ENCODE data around the gene DNAH3. TPM values are rescaled to one million over a fixed set of nuclear protein-coding genes. Genes with fewer than 3 reads are reported as not detected.
"Not testable (repeated sequence)": the region's sequence is repeated elsewhere in the genome, so short reads cannot be mapped to it uniquely, and the experiment has no call there.

Gene DNAH3
- total RNA-seq, 1 experiment from 2014 or later: not detected

DNA sequence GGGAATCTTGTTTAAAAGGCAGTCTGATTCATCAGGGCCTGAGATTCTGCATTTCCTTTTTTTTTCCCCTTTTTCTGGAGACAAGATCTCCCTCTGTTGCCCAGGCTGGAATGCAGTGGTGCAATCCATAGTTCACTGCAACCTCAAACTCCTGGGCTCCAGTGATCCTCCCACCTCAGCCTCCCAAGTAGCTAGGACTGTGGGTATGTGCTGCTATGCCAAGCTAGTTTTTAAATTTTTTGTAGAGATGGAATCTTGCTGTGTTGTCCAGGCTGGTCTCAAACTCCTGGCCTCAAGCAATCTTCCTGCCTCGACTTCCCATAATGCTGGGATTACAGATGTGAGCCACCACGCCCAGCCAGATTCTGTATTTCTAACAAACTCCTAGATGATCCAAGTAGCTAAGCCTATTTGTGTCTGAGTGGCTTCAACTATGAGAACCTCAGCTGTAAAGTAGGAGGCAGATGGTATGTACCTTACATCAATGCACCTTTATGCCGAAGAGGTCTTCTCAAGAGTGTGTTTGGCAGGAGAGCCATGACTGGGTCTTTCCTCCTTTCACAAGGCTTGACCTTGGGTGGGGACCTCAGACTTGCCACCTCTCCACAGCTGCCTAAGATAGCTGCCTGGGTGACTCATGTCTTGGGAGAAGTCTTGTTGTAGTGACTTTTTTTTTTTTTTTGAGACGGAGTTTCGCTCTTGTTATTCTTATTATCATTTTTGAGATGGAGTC lies 18.8 kb upstream of the DNAH3 start:
- DNase-seq (ENCODE audit: low spot score): no peak
- in situ Hi-C loops (cut with HindIII; ENCODE audit: low sequenced_read_pairs): no loop called here

DNA sequence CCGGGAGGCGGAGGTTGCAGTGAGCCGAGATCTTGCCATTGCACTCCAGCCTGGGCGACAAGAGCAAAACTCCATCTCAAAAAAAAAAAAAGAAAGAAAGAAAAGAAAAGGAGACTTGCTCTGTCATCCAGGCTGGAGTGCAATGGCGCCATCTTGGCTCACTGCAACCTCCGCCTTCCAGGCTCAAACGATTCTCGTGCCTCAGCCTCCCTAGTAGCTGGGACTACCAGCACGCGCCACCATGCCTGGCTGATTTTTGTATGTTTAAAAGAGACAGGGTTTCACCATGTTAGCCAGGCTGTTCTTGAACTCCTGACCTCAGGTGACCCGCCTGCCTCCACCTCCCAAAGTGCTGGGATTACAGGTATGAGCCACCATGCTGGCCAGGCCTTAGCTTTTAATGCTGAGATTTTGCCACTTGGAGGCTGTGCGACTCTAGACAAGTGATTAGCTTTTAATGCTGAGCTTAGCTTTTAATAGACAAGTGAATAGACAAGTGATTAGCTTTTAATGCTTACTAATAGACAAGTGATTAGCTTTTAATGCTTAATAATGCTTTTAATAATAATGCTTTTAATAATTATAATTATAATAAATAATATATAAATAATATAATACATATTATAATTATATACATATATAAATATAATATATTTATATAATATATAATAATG lies 17.4 kb upstream of the DNAH3 start:
- in situ Hi-C loops (cut with HindIII; ENCODE audit: low sequenced_read_pairs): no loop called here
- no peak for DNase-seq (ENCODE audit: low spot score)

DNA sequence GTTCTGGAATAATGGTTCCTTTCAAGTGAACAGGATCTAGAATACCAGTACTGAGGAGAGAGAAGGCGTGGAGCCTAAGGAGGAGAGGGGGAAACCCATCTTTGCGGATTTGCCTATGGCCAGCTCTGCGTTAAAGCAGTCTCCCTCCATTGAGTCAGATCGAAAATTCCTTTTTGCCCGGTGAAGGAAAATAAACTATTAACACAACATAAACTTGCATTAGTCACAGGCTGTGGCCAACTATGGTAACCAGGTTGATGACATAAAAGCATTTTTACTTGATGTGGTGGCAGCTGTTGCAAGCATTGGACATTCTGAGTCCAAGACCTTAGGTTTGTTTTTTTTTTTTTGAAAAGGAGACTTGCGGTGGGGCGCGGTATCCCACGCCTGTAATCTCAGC lies 16.7 kb upstream of the DNAH3 start:
- in situ Hi-C loops (cut with HindIII; ENCODE audit: low sequenced_read_pairs): no loop called here
- no peak for DNase-seq (ENCODE audit: low spot score)

DNA sequence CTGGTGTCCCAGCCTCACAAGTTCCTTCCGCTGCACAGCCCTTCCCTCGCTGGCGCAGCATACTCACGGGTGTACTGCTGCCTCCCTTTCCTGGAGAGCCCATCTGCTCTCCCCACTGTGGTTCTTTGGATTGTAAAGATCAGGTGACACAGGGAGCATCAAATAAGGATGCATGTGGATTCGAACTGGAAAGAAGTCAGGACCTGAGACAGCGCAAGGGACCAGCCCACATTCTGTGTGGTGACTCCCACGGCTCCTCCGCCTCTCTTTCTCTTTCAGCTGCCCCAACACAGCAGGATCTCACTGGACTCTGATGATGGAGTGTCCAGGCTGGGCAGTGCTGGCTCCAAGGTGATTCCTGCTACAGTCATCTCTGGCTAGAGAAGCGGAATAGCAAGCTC lies 15.9 kb upstream of the DNAH3 start:
- in situ Hi-C loops (cut with HindIII; ENCODE audit: low sequenced_read_pairs): no loop called here
- DNase-seq (ENCODE audit: low spot score): peak; percentile 96

DNA sequence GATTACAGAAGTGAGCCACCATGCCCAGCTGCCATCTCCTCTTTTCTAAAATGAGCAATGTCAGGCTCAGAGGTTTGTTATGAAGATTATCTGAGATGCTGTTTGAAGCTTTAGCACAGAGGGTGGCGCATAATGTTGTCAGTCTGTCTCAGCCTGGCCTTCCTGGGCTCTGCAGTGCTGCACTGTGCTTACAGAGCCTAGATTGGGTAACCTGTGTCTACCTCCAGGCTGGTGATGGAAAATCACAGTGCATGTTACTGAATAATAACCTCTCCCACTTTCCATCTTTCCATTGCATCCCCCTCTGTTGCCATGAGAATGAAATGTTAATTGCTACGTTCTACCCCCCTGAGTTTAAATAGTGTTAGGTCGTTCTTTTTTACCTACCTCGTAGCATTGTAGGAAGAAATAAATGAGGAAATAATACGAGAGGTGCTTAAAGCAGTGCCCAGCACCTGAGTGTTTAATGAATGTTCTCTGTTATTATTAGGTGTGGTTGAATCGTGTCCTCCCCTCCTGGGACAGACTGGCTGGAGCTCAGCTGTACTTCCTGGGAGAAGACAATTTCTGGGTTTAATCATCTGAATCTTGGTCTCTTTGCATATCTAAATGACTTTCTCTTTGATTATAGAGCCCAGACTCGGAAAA lies 14.0 kb upstream of the DNAH3 start:
- no peak for DNase-seq (ENCODE audit: low spot score)
- in situ Hi-C loops (cut with HindIII; ENCODE audit: low sequenced_read_pairs): no loop called here

DNA sequence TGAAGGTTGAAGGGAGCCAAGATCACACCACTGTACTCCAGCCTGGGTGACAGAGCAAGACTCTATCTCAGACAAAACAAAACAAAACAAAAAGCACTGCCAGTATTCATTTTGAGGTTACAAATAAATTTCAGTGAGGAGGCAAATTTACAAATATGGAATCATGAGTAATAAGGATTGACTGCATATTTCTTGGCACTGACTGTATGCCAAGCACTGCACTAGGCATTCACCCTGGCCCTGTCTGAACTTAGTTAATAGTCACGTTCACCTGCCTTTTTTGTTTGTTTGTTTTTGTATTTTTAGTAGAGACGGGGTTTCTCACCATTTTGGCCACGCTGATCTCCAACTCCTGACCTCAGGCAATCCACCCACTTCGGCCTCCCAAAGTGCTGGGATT lies 12.9 kb upstream of the DNAH3 start:
- DNase-seq (ENCODE audit: low spot score): no peak
- in situ Hi-C loops (cut with HindIII; ENCODE audit: low sequenced_read_pairs): no loop called here

DNA sequence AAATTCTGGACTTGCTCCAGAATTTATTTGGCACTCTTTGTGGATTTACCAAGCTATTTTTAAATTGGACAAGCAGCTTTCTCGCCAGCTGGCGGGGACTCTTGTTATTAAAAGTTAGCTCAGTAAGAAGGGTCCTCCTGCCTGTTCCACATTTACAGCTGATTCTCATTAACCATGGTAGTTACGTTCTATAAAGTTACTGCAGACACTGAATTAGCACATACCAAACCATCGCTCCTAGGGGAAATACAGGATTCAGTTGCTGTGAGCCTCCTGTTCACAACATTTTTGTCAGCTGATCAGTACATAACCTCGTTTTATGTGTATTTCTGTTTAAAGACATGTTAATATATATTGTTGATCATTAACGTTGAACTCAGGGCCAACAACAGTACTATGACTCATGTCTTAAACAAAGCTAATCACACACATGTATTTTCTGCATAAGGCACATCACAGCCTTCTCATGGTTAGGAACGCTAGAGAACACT lies 12.1 kb upstream of the DNAH3 start:
- peak; percentile 92 for DNase-seq (ENCODE audit: low spot score)
- in situ Hi-C loops (cut with HindIII; ENCODE audit: low sequenced_read_pairs): no loop called here

DNA sequence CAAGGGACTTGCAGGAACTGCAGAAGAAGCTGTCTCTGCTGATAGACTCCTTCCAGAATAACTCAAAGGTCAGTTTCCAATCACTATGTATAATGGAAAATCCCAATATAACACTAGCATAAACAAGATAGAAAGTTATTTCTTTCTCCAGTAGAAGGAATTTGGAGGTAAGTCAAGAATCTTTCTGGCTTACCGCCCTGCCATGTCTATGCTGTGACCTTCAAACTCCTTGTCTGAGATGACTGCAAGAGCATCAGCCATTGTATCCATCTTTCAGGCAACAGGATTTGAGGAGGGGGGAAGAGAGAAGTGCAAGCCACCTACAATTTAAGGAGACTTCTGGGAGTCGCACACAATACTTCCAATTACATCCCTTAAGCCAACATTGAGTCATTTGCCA lies 10.6 kb upstream of the DNAH3 start:
- in situ Hi-C loops (cut with HindIII; ENCODE audit: low sequenced_read_pairs): no loop called here
- peak; percentile 57 for DNase-seq (ENCODE audit: low spot score)

DNA sequence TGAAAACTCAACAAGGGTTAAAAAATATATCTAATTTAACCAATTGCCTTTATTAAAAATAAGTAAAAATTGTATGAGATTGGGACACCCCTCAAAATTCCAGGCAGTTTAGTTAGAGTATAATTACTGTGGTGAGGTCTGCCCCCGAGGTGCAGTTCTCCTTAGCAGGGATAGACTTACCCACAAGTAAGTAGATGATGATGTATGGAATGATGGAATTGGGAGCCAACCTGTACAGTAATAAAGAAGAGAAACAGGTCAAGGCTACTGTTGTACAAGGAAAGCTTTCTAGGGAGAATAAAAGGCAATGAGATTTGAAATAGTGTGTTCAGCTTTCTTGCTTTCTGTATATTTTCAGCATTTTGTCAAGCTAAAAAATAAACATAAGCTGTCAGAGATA lies 9.6 kb upstream of the DNAH3 start:
- in situ Hi-C loops (cut with HindIII; ENCODE audit: low sequenced_read_pairs): no loop called here

DNA sequence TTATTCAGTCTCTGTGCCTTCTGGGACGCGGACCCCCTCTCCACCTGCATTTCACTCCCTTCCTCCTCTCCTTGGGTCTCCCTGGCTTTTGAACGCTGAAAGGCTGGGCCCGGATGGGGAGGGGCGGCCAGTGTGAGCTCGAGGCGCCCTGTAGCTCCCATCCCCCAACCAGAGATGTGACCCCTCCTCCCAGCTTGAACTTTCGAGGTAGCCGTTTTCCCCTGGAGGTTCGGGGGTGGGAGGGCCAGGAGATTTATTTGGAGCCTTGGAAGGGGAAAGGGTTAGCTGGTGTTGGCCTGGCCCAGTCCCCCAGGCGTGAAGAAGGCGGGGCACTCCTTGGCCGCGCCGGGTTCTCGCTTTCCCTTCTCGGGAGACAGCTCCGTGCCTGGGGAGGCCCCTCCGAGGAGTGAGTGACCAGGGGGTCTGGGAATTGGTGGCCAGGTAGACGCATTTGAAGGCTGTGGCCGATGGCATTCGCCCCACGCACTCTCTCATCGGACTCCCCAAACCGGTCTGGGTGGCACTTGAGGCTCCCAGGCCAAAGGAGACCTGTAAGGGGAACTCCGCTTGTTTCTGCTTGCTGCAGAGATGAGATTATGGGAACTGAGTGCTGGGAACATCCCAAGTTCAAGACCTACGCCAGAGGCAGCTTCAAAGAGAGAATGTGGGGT lies 8.8 kb upstream of the DNAH3 start:
- DNase-seq (ENCODE audit: low spot score): peak; percentile 61
- in situ Hi-C loops (cut with HindIII; ENCODE audit: low sequenced_read_pairs): no loop called here

More for the DNA sequence above, 9.6 kb upstream of the DNAH3 start:
- peak; percentile 55 for DNase-seq (ENCODE audit: low spot score)

DNA sequence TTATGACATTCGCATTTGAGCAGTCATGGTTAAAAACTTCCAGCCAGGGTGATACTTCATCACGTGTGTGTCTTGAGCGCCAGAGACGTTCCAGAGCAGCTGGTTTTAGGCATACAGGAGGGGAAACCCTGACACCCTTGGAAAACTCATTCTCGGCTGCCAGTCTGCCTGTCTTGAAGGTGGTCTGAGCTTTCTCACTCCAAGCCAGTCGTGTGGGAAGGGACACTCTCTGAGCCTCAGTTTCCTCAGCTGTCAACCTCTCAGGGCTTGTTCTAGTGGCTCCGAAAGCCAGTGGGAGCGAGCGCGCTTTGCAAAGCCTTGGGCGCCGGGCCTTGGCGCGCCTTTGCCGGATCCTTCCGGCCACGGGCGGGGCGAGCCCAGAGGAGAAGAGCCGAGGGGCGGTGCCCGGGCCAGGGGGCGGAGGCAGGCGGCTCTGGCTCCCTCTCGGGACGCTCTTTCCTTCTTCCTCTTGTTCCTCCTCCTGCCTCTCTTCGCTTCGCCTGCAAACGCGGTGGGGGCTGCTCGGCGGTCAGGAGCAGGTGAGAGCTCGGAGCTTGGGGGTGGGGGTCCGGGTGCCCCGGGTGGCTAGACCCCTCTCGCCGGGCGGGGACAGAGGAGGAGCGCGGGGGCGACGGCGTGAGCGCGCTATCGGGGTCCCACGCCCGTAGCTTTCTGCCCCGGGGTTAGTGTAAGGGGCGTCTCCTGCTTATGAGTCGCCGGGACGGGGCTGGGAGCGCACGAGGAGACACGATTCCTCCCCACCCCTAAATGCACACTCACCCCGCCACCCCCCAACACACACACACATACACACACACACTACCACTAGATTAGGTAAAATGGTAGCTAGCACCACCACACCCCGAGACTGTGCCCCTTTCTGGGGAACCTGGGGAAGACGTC lies 7.8 kb upstream of the DNAH3 start, which contains the start of gene LDAF1:
Gene LDAF1, plus strand, starts transcription at position 467 of the 903 bp plus-strand sequence. CDS start 2,509 bp downstream, outside the sequence.
- in situ Hi-C loops (cut with HindIII; ENCODE audit: low sequenced_read_pairs): no loop called here
- peak; percentile 85 for DNase-seq (ENCODE audit: low spot score)

DNA sequence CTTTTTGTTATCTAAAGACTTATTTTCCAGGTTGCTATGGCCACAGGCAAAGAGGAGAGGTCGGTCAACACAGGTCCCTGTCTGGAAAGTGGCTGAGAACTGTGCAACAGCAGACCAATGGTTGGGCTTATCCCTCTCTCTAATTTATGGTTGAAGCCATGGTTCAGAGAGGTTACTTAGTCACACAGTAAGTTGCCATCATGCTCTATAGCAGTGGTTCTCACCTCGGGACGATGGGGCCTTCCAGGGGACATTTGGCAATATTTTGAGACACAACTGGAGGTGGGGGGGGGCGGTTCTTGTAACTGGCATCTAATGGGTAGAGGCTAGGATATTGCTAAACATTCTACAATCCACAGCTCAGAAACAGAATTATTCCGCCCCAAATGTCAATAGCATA lies 7.0 kb upstream of the DNAH3 start:
- DNase-seq (ENCODE audit: low spot score): no peak
- in situ Hi-C loops (cut with HindIII; ENCODE audit: low sequenced_read_pairs): no loop called here

DNA sequence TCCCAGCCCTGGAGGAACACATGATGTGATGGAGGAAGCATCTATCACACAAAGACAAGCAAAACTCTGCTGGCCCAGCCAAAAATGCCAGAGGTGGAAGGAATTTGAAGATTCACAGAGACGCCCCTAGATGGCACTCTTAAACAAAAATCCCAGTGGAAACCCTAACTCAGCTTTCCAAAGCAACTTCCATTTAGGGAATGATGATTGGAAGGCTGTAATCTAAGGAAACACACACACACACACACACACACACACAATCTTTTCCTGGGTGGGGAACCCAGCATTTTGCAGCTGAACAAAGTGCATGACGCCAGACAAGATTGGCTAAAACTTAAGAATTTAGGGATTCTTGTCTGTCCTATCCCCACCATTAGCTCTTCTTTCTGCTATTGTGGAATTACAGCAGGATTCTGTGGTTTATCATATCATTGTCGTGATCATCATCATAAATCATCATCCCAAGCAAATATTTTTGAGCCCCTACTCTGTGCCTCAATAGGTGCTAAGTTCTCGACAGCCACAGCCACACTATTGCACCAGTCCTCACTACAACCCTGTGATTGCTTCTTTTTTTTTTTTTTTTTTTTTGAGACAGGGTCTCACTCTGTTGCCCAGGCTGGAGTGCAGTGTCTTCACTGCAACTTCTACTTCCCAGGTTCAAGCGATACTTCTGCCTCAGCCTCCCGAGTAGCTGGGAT lies 6.3 kb upstream of the DNAH3 start:
- in situ Hi-C loops (cut with HindIII; ENCODE audit: low sequenced_read_pairs): no loop called here
- peak; percentile 90 for DNase-seq (ENCODE audit: low spot score)

DNA sequence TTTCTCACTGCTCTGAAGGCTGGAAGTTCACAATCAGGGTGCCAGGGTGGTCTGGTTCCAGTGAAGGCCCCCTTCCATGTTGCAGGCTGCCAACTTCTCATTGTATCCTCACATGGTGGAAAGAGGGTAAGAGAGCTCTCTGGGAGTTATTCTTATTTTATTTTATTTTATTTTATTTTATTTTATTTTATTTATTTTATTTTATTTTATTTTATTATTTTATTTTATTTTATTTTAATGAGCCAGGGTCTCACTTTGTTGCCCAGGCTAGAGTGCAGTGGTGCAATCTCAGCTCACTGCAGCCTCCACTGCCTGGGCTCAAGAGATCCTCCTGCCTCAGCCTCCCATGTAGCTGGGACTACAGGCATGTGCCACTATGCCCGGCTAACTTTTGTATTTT lies 5.4 kb upstream of the DNAH3 start:
- DNase-seq (ENCODE audit: low spot score); in situ Hi-C loops (cut with HindIII; ENCODE audit: low sequenced_read_pairs): not testable (repeated sequence)

DNA sequence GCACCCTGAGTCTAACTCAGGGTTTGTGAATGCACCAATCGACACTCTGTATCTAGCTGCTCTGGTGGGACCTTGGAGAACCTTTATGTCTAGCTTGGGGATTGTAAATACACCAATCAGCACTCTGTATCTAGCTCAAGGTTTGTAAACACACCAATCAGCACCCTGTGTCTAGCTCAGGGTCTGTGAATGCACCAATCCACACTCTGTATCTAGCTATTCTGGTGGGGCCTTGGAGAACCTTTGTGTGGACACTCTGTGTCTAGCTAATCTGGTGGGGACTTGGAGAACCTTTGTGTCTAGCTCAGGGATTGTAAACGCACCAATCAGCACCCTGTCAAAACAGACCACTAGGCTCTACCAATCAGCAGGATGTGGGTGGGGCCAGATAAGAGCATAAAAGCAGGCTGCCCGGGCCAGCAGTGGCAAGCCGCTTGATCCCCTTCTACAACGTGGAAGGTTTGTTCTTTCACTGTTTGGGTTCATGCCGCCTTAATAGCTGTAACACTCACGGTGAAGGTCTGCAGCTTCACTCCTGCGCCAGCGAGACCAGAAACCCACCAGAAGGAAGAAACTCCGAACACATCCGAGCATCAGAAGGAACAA lies 2.6 kb upstream of the DNAH3 start:
- DNase-seq (ENCODE audit: low spot score); in situ Hi-C loops (cut with HindIII; ENCODE audit: low sequenced_read_pairs): not testable (repeated sequence)

DNA sequence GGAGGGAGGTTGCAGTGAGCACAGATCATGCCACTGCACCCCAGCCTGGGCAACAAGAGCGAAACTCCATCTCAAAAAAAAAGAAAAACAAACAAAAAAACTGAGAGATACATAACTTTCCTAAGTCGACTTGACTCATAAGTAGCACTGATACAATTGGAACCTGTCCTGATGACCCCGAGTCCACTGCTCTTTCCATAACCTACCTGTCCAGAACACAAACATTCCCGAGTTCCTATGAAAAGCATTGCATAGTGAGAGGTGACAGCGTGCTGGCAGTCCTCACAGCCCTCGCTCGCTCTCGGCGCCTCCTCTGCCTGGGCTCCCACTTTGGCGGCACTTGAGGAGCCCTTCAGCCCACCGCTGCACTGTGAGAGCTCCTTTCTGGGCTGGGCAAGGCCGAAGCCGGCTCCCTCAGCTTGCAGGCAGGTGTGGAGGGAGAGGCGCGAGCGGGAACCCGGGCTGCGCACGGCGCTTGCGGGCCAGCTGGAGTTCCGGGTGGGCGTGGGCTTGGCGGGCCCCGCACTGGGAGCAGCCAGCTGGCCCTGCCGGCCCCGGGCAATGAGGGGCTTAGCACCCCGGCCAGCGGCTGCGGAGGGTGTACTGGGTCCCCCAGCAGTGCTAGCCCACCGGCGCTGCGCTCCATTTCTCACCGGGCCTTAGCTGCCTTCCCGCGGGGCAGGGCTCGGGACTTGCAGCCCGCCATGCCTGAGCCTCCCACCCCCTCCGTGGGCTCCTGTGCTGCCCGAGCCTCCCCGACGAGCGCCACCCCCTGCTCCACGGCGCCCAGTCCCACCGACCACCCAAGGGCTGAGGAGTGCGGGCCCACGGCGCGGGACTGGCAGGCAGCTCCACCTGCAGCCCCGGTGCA lies 1.7 kb upstream of the DNAH3 start:
- DNase-seq (ENCODE audit: low spot score); in situ Hi-C loops (cut with HindIII; ENCODE audit: low sequenced_read_pairs): not testable (repeated sequence)

DNA sequence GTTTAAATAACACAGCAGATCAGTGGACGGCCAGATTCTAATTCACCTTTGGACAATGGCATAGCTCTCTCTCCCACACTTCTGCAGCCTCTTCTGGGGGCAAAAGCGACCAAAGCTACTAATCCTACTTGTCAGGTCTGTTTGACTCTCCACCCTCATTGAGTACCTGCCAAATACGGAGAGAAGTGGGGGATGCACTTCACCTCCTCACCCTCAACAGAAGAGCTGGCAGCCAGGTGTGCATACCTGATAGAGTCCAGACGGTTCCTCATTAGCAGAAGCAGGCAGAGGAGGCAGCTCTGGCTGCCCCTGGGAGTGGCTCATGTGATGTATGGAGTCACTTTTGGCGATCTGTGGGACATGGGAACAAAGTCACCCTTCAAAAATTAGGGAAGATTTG lies 4.9 kb downstream of the DNAH3 start:
- no peak for DNase-seq (ENCODE audit: low spot score)
- in situ Hi-C loops (cut with HindIII; ENCODE audit: low sequenced_read_pairs): no loop called here

Data from G401 (cell line).